ENCODE results near the gene HEATR1.

Gene HEATR1

DNA sequence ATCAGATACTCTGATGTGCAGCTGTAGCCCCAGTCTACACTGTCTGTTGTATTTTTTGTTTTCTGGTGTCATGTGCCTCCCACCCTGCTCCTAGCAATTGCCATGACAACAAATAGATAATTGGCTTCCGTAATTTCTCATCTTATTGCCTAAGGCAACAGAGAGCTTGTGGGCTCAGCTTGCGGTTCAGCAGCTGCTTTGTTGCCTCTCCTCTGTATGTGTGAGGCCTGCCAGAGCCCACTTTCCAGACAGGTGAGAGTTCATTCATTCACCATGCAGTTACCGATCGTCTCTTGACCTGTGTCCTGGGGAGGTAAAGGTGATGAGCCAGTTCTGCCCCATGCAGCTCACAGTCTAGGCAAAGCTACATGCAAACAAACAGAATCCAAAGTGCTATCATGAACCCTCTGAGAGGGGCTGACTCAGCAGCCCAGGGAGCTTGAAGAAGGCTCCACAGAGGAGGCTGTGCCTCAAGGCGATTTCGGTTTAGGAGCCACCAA is 68.6 kb downstream of the HEATR1 start:
- CTCF ChIA-PET: interaction anchor here (2.8 kb wide), 1 partner anchor 431 kb away, joined by 16 read pairs; no protein-coding TSS in a partner anchor
- DNase-seq (ENCODE audit: low read depth, low spot score): no peak

GRCh38 chr1:236535190-236535589 is 69.1 kb downstream of the HEATR1 start:
- ChIA-PET CTCF (interaction anchor here (1.7 to 2.8 kb wide), 2 partner anchors 10 to 430 kb away, joined by 4 to 16 read pairs; no protein-coding TSS in a partner anchor), POLR2A (no interaction called here)
- H3K4me3 ChIP-seq (ENCODE audit: low read depth, low read length): no peak overlapping the region
- DNase-seq (ENCODE audit: low read depth, low spot score): no peak
- no peak for TF ChIP-seq CTCF (IDR thresholded peaks at IDR 0.05; ENCODE audit: insufficient read depth, low read length, missing control alignments)

More for the DNA sequence above, 68.6 kb downstream of the HEATR1 start:
- POLR2A ChIA-PET: no interaction called here
- H3K4me3 ChIP-seq (ENCODE audit: low read depth, low read length): no peak overlapping the region
- no peak for TF ChIP-seq CTCF (IDR thresholded peaks at IDR 0.05; ENCODE audit: insufficient read depth, low read length, missing control alignments)

- CTCF ChIA-PET: interaction anchor here (0.9 to 2.8 kb wide), 5 partner anchors 9 to 432 kb away, joined by 3 to 16 read pairs (median 3); no protein-coding TSS in a partner anchor
- no peak for DNase-seq (ENCODE audit: low read depth, low spot score)
- no peak overlapping the region for H3K4me3 ChIP-seq (ENCODE audit: low read depth, low read length)
- TF ChIP-seq CTCF (IDR thresholded peaks at IDR 0.05; ENCODE audit: insufficient read depth, low read length, missing control alignments): no peak
- POLR2A ChIA-PET: interaction anchor here (0.7 to 1.5 kb wide), 2 partner anchors 10 to 379 kb away, joined by 4 to 6 read pairs; partner anchors contain the start of gene LGALS8
Measured at GRCh38 chr1:236534151-236534651, 70.1 kb downstream of the HEATR1 start.

- no peak for DNase-seq (ENCODE audit: low read depth, low spot score)
- CTCF ChIA-PET: interaction anchor here (1.8 kb wide), 1 partner anchor 428 kb away, joined by 9 read pairs; no protein-coding TSS in a partner anchor
- no peak overlapping the region for H3K4me3 ChIP-seq (ENCODE audit: low read depth, low read length)
- TF ChIP-seq CTCF (IDR thresholded peaks at IDR 0.05; ENCODE audit: insufficient read depth, low read length, missing control alignments): no peak
- POLR2A ChIA-PET: no interaction called here
Measured at GRCh38 chr1:236532850-236533249, 71.5 kb downstream of the HEATR1 start.

GRCh38 chr1:236530959-236531358 is 73.4 kb downstream of the HEATR1 start:
- TF ChIP-seq CTCF (IDR thresholded peaks at IDR 0.05; ENCODE audit: insufficient read depth, low read length, missing control alignments): no peak
- no peak for DNase-seq (ENCODE audit: low read depth, low spot score)
- no peak overlapping the region for H3K4me3 ChIP-seq (ENCODE audit: low read depth, low read length)
- POLR2A ChIA-PET: no interaction called here
- CTCF ChIA-PET: interaction anchor here (0.8 to 1.8 kb wide), 5 partner anchors 10 to 426 kb away, joined by 3 to 9 read pairs (median 3); no protein-coding TSS in a partner anchor

DNA sequence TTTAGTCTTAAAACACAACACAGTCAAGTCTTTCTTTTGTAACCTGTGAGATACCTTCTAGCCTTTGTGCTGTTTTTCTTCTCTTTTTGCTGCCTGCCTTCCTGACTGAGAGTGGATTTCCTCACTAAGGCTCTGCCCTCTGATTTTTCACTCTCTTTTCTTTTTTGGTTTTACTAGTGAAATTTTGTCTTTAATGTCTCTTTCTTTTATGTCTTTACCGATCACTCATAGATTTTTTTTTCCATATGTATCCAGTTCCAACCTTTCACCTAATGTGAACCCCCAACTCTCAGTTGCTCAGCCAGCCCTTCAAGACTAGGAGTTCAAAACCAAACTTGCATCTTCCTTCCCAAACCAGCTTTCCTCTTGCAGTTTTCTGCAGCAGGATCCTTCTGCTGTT is 74.0 kb downstream of the HEATR1 start:
- no peak overlapping the region for H3K4me3 ChIP-seq (ENCODE audit: low read depth, low read length)
- TF ChIP-seq CTCF (IDR thresholded peaks at IDR 0.05; ENCODE audit: insufficient read depth, low read length, missing control alignments): no peak
- POLR2A ChIA-PET: no interaction called here
- CTCF ChIA-PET: interaction anchor here (1.5 kb wide), 1 partner anchor 11 kb away, joined by 3 read pairs; no protein-coding TSS in a partner anchor
- no peak for DNase-seq (ENCODE audit: low read depth, low spot score)
